ENCODE data around the gene PYGB.

PYGB gene

DNA sequence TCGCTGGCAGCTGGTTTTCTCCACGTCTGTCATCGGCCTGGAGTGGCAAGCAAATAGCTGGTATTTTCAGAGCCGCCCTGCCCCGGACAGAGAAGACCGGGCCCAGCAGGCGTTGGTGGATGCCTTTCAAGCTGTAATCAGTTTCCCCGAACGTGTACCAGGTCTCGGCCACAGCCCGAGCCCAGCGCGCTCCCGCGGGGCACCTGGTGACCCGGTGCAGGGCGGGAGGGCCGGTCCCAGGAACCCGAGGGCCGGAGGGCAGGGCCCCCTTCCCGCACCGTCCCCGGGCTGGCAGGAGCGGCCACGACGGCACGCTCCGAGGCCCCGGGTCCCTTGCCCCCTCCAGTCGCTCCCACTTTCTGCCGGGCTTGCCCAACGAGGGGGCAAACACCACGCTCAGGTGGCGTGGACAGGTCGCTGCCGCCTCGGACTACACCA, 348 bp upstream of the PYGB start (continued):
- peak; percentile 78; the same call in 1 of the 2 replicates for TF ChIP-seq ZNF76 (tag by site-specific recombination; IDR thresholded peaks at IDR 0.05; ENCODE audit: borderline replicate concordance, low read depth)

DNA sequence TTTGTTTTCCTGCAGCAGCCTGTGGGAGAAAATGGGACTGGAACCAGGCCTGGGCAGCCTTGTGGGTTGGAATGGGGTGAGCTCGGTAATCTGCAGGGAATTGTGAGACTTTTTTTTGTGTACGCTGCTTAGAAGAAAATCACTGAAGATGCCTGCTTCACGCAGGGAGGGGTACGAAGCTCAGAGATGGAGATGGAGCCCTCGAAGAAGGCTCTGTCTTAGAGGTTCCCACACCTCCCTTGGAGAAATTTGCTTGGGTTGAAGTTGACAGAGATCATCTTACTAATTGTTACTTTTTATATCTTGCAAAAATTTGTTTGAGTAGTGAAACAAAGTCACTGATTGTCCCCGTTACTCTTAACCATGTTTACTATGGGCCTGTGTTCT, 894 bp downstream of the PYGB start:
- TF ChIP-seq, protein P1, sequence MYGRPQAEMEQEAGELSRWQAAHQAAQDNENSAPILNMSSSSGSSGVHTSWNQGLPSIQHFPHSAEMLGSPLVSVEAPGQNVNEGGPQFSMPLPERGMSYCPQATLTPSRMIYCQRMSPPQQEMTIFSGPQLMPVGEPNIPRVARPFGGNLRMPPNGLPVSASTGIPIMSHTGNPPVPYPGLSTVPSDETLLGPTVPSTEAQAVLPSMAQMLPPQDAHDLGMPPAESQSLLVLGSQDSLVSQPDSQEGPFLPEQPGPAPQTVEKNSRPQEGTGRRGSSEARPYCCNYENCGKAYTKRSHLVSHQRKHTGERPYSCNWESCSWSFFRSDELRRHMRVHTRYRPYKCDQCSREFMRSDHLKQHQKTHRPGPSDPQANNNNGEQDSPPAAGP (tag by site-specific recombination; IDR thresholded peaks at IDR 0.05) = no peak
- peak; percentile 8; the same call in 1 of the 2 replicates for TF ChIP-seq SP2 (tag by site-specific recombination; IDR thresholded peaks at IDR 0.05)
- peak; percentile 16; the same call in 1 of the 2 replicates for TF ChIP-seq ZNF600 (tag by site-specific recombination; IDR thresholded peaks at IDR 0.05)
- TF ChIP-seq ZNF214 (tag by site-specific recombination; IDR thresholded peaks at IDR 0.05; ENCODE audit: borderline replicate concordance) = no peak
- peak; percentile 88 for TF ChIP-seq ZBTB17 (tag by site-specific recombination; IDR thresholded peaks at IDR 0.05)
- TF ChIP-seq PRDM1 (tag by site-specific recombination; IDR thresholded peaks at IDR 0.05) = 0 out of 2 replicates have a peak, but pooled peaks have one; percentile 4
- TF ChIP-seq, protein P2, sequence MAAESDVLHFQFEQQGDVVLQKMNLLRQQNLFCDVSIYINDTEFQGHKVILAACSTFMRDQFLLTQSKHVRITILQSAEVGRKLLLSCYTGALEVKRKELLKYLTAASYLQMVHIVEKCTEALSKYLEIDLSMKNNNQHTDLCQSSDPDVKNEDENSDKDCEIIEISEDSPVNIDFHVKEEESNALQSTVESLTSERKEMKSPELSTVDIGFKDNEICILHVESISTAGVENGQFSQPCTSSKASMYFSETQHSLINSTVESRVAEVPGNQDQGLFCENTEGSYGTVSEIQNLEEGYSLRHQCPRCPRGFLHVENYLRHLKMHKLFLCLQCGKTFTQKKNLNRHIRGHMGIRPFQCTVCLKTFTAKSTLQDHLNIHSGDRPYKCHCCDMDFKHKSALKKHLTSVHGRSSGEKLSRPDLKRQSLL (tag by site-specific recombination; IDR thresholded peaks at IDR 0.05) = peak; percentile 91
- no peak for TF ChIP-seq ZNF10 (tag by site-specific recombination; IDR thresholded peaks at IDR 0.05)
- no peak for TF ChIP-seq KLF1 (tag by site-specific recombination; IDR thresholded peaks at IDR 0.05)
- TF ChIP-seq OVOL3 (tag by site-specific recombination; IDR thresholded peaks at IDR 0.05) = no peak
- TF ChIP-seq ZNF239 (tag by site-specific recombination; IDR thresholded peaks at IDR 0.05) = no peak
- H3K4me1 ChIP-seq (ENCODE audit: control insufficient read depth, insufficient read depth, low read length) = peaks cover 23% of the 10 kb centered on the region
- peak overlapping the region; percentile 87 for H3K4me3 ChIP-seq (ENCODE audit: low read depth, low read length)
- POLR2A ChIA-PET = interaction anchor here (1.2 to 2.1 kb wide), 4 partner anchors 9 to 150 kb away, joined by 3 to 8 read pairs (median 4); no protein-coding TSS in a partner anchor
- no peaks in the 10 kb centered on the region for H3K9me3 ChIP-seq (ENCODE audit: control insufficient read depth, insufficient read depth, low read depth, low read length)
- H3K27ac ChIP-seq (ENCODE audit: extremely low read depth, low read depth, low read length) = peak overlapping the region; percentile 87; the same call in 1 of the 2 replicates
- CTCF ChIA-PET = interaction anchor here (0.7 kb wide), 1 partner anchor 47 kb away, joined by 4 read pairs; no protein-coding TSS in a partner anchor
- H3K36me3 ChIP-seq (ENCODE audit: control insufficient read depth in 2 of 2, insufficient read depth in 1 of 2, low read length in 2 of 2) = no peaks in the 10 kb centered on the region

DNA sequence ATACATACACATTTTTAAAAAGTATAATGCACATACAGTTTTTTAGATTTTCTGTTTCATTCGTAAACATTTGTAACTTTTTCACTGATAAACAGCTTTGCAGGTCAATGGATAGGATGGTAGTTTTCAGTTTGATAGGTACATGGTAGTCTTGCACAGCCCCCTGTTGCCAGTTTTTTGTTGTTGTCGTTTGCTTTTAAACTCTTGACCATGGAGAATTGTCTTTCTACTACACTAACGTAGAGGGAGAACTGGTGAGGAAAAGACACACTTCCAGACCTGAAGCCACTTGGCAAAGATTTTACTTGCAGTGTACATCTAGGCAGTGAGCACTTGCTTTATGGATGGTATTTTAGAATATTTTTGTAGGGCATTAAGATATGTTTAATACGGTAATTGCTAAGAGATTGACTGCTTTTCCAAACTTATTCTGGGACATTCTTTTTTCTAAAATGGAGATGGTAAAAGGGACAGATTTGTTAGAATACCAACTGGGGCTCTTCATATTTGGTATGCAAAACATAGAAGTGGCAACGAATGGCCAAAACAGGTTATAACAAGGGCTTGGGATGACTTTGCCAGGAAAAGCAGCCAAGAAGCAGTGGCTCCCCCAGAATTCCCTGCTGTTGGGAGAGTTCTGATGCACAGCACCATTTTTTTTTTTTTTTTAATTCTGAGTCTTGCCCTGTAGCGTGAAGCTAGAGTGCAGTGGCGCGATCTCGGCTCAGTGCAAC, 1.5 kb downstream of the PYGB start:
- Histone ChIP-seq H3K4me3 (ENCODE audit: low read depth, low read length) (peak overlapping the region; percentile 87), H3K9me3 (ENCODE audit: control insufficient read depth, insufficient read depth, low read depth, low read length) (no peaks in the 10 kb centered on the region), H3K27ac (ENCODE audit: extremely low read depth, low read depth, low read length) (no peak overlapping the region), H3K4me1 (ENCODE audit: control insufficient read depth, insufficient read depth, low read length) (peaks cover 25% of the 10 kb centered on the region), H3K36me3 (ENCODE audit: control insufficient read depth in 2 of 2, insufficient read depth in 1 of 2, low read length in 2 of 2) (no peaks in the 10 kb centered on the region)
- POLR2A ChIA-PET = interaction anchor here (0.7 to 2.1 kb wide), 3 partner anchors 8 to 570 kb away, joined by 3 to 8 read pairs (median 3); no protein-coding TSS in a partner anchor
- CTCF ChIA-PET = interaction anchor here (0.5 to 0.8 kb wide), 4 partner anchors 13 to 56 kb away, joined by 3 to 4 read pairs (median 3); no protein-coding TSS in a partner anchor
- TF ChIP-seq ZNF211 (tag by site-specific recombination; IDR thresholded peaks at IDR 0.05; ENCODE audit: low read depth) (no peak), ZNF433 (tag by site-specific recombination; IDR thresholded peaks at IDR 0.05; ENCODE audit: low read depth) (no peak), BCL11A (tag by site-specific recombination; IDR thresholded peaks at IDR 0.05; ENCODE audit: low read depth) (no peak), ZFHX2 (tag by site-specific recombination; conservative IDR thresholded peaks at IDR 0.05) (no peak), ZNF138 (tag by site-specific recombination; IDR thresholded peaks at IDR 0.05; ENCODE audit: borderline replicate concordance) (no peak)
- TF ChIP-seq, protein P3, sequence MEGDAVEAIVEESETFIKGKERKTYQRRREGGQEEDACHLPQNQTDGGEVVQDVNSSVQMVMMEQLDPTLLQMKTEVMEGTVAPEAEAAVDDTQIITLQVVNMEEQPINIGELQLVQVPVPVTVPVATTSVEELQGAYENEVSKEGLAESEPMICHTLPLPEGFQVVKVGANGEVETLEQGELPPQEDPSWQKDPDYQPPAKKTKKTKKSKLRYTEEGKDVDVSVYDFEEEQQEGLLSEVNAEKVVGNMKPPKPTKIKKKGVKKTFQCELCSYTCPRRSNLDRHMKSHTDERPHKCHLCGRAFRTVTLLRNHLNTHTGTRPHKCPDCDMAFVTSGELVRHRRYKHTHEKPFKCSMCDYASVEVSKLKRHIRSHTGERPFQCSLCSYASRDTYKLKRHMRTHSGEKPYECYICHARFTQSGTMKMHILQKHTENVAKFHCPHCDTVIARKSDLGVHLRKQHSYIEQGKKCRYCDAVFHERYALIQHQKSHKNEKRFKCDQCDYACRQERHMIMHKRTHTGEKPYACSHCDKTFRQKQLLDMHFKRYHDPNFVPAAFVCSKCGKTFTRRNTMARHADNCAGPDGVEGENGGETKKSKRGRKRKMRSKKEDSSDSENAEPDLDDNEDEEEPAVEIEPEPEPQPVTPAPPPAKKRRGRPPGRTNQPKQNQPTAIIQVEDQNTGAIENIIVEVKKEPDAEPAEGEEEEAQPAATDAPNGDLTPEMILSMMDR (tag by site-specific recombination; IDR thresholded peaks at IDR 0.05) = 0 out of 2 replicates have a peak, but pooled peaks have one; percentile 34
- TF ChIP-seq, protein P4, sequence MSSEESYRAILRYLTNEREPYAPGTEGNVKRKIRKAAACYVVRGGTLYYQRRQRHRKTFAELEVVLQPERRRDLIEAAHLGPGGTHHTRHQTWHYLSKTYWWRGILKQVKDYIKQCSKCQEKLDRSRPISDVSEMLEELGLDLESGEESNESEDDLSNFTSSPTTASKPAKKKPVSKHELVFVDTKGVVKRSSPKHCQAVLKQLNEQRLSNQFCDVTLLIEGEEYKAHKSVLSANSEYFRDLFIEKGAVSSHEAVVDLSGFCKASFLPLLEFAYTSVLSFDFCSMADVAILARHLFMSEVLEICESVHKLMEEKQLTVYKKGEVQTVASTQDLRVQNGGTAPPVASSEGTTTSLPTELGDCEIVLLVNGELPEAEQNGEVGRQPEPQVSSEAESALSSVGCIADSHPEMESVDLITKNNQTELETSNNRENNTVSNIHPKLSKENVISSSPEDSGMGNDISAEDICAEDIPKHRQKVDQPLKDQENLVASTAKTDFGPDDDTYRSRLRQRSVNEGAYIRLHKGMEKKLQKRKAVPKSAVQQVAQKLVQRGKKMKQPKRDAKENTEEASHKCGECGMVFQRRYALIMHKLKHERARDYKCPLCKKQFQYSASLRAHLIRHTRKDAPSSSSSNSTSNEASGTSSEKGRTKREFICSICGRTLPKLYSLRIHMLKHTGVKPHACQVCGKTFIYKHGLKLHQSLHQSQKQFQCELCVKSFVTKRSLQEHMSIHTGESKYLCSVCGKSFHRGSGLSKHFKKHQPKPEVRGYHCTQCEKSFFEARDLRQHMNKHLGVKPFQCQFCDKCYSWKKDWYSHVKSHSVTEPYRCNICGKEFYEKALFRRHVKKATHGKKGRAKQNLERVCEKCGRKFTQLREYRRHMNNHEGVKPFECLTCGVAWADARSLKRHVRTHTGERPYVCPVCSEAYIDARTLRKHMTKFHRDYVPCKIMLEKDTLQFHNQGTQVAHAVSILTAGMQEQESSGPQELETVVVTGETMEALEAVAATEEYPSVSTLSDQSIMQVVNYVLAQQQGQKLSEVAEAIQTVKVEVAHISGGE (tag by site-specific recombination; conservative IDR thresholded peaks at IDR 0.05; ENCODE audit: low read depth) = no peak
- TF ChIP-seq, protein P5, sequence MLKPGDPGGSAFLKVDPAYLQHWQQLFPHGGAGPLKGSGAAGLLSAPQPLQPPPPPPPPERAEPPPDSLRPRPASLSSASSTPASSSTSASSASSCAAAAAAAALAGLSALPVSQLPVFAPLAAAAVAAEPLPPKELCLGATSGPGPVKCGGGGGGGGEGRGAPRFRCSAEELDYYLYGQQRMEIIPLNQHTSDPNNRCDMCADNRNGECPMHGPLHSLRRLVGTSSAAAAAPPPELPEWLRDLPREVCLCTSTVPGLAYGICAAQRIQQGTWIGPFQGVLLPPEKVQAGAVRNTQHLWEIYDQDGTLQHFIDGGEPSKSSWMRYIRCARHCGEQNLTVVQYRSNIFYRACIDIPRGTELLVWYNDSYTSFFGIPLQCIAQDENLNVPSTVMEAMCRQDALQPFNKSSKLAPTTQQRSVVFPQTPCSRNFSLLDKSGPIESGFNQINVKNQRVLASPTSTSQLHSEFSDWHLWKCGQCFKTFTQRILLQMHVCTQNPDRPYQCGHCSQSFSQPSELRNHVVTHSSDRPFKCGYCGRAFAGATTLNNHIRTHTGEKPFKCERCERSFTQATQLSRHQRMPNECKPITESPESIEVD (tag by site-specific recombination; IDR thresholded peaks at IDR 0.05) = peak; percentile 54; the same call in 1 of the 2 replicates
- TF ChIP-seq, protein P6, sequence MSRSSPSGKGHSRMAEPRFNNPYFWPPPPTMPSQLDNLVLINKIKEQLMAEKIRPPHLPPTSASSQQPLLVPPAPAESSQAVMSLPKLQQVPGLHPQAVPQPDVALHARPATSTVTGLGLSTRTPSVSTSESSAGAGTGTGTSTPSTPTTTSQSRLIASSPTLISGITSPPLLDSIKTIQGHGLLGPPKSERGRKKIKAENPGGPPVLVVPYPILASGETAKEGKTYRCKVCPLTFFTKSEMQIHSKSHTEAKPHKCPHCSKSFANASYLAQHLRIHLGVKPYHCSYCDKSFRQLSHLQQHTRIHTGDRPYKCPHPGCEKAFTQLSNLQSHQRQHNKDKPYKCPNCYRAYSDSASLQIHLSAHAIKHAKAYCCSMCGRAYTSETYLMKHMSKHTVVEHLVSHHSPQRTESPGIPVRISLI (tag by site-specific recombination; IDR thresholded peaks at IDR 0.05) = no peak
